Activated CD4-positive, CD25-positive, alpha-beta regulatory T cell treated with anti-CD3 and anti-CD28 coated beads, Interleukin-2, amount 50 U/mL, for 24 hours (primary cell): ENCODE data around the gene DNMT1.
A peak's percentile ranks its signal among the peaks of the same experiment; 100 is the strongest.
"Not testable (repeated sequence)": the region's sequence is repeated elsewhere in the genome, so short reads cannot be mapped to it uniquely, and the experiment has no call there.

Experiments
- ATAC-seq, 2 donors: fragments of 150-1000 bp; cut with Tn5 transposase; one replicate each; pipeline ENCODE4 v1.10.0; 2021; ENCODE audit warnings: mild to moderate bottlenecking in 1 of 2, moderate library complexity in 1 of 2

Gene DNMT1

GRCh38 chr19:10182076-10182475, 12.7 kb downstream of the DNMT1 start:
- ATAC-seq: no peak

- no peak for ATAC-seq
Measured at GRCh38 chr19:10180459-10180858, 14.3 kb downstream of the DNMT1 start.

GRCh38 chr19:10180024-10180423, 14.7 kb downstream of the DNMT1 start:
- not testable (repeated sequence) for ATAC-seq

GRCh38 chr19:10173527-10173926, 21.2 kb downstream of the DNMT1 start:
- ATAC-seq: no peak

GRCh38 chr19:10168386-10168948, 26.3 kb downstream of the DNMT1 start:
- peak in 1 of 2 donors; percentile 38 for ATAC-seq

GRCh38 chr19:10167459-10167858, 27.3 kb downstream of the DNMT1 start:
- no peak for ATAC-seq

GRCh38 chr19:10166501-10166900, 28.3 kb downstream of the DNMT1 start:
- not testable (repeated sequence) for ATAC-seq

- no peak for ATAC-seq
Measured at GRCh38 chr19:10166046-10166445, 28.7 kb downstream of the DNMT1 start.

GRCh38 chr19:10163536-10163935, 31.2 kb downstream of the DNMT1 start:
- ATAC-seq: no peak

GRCh38 chr19:10159610-10160009, 35.1 kb downstream of the DNMT1 start:
- no peak for ATAC-seq

GRCh38 chr19:10158485-10158884, 36.3 kb downstream of the DNMT1 start:
- no peak for ATAC-seq

GRCh38 chr19:10158071-10158470, 36.7 kb downstream of the DNMT1 start:
- no peak for ATAC-seq

- no peak for ATAC-seq
Measured at GRCh38 chr19:10155839-10156238, 38.9 kb downstream of the DNMT1 start.

GRCh38 chr19:10152100-10152499, 42.7 kb downstream of the DNMT1 start:
- peak in 1 of 2 donors; percentile 52 for ATAC-seq

- ATAC-seq: no peak
Measured at GRCh38 chr19:10151521-10151920, 43.2 kb downstream of the DNMT1 start.

GRCh38 chr19:10149427-10149826, 45.3 kb downstream of the DNMT1 start:
- ATAC-seq: no peak

GRCh38 chr19:10146142-10146541, 48.6 kb downstream of the DNMT1 start:
- ATAC-seq: no peak

GRCh38 chr19:10145031-10145430, 49.7 kb downstream of the DNMT1 start:
- ATAC-seq: peak in 1 of 2 donors; percentile 11

- no peak for ATAC-seq
Measured at GRCh38 chr19:10144361-10144760, 50.4 kb downstream of the DNMT1 start.

GRCh38 chr19:10143681-10144080, 51.1 kb downstream of the DNMT1 start:
- no peak for ATAC-seq

GRCh38 chr19:10142701-10143375, 51.9 kb downstream of the DNMT1 start:
- ATAC-seq: peak; percentile 94 to 96

- no peak for ATAC-seq
Measured at GRCh38 chr19:10141973-10142372, 52.8 kb downstream of the DNMT1 start.

- ATAC-seq: no peak
Measured at GRCh38 chr19:10141479-10141878, 53.3 kb downstream of the DNMT1 start.

GRCh38 chr19:10139952-10140351, 54.8 kb downstream of the DNMT1 start:
- no peak for ATAC-seq
